Measurements from ENCODE around the gene OSBPL2.

GRCh38 chr20:62307226-62308101 is 69.1 kb downstream of the OSBPL2 start:
- TF ChIP-seq AFF4 (CRISPR knock-in tag; IDR thresholded peaks at IDR 0.05; ENCODE audit: borderline replicate concordance) (no peak), HMGXB4 (CRISPR knock-in tag; IDR thresholded peaks at IDR 0.05) (no peak), NR2C2 (CRISPR knock-in tag; IDR thresholded peaks at IDR 0.05) (no peak), USF2 (CRISPR knock-in tag; IDR thresholded peaks at IDR 0.05) (no peak)

Measured in WTC11 (cell line).